HG03139 (cell line): Measurements from ENCODE around the gene PTX4.
A peak's percentile ranks its signal among the peaks of the same experiment; 100 is the strongest.
"Not testable (repeated sequence)": the region's sequence is repeated elsewhere in the genome, so short reads cannot be mapped to it uniquely, and the experiment has no call there.

Experiments
- ATAC-seq: cut with Tn5 transposase; IDR thresholded peaks from one replicate; pipeline ENCODE4 v1.9.1; 2021; ENCODE audit not compliant: unreplicated experiment

Gene PTX4

DNA sequence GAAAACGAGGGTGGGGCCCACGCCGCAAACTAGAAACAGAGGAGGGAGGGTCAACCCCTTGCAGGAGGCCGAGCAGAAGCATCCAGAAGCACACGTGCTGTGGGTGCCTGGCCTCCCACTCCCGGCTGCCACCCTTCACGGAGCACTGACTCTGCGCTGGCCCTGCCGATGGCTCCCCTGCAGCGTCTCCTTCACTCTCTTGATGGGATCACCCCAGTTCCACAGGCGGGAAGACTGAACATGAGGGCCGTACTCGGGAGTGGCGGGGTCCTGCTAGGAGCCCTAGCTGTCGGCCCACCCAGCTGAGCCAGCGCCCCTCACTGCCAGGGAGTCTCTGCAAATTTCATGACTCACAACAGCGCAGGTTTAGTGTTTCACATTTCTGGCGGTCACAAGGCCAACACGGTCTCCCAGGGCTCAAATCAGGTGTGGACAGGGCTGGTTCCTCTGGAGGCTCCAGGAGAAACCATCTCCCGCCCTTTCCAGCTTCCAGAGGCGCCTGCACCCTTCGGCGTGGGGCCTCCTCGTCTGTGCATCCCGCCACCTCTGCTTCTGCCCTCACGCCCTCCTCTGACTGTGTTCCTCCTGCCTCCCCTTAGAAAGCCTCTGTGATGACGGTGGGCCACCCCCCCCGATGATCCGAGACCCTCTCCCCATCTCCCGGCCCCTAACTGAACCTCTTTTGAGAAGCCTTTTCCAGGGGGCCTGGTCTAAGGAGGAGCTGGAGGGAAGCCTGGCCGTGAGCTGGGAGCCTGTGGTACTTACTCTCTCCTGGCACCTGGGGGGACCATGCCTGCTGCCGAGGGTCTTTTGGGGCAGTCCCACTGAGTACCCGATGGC is 2.0 kb downstream of the PTX4 start:
- no peak for ATAC-seq

- ATAC-seq = no peak
Observed at GRCh38 chr16:1485847-1486496, 2.8 kb downstream of the PTX4 start.

GRCh38 chr16:1481906-1482835 is 6.6 kb downstream of the PTX4 start:
- ATAC-seq = no peak

DNA sequence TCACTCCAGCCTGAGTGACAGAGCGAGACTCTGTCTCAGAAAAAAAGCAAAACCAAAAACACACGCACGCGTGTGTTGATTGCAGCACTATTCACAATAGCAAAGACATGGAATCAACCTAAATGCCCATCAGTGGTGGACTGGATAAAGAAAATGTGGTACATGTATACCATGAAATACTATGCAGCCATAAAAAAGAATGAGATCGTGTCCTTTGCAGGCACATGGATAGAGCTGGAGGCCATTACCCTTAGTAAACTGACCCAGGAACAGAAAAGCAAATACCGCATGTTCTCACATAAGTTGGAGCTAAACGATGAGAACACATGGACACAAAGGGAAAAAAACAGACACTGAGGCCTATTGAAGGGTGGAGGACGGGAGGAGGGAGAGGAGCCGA is 9.8 kb downstream of the PTX4 start:
- not testable (repeated sequence) for ATAC-seq

- ATAC-seq = no peak
Observed at GRCh38 chr16:1477033-1477432, 11.7 kb downstream of the PTX4 start.

DNA sequence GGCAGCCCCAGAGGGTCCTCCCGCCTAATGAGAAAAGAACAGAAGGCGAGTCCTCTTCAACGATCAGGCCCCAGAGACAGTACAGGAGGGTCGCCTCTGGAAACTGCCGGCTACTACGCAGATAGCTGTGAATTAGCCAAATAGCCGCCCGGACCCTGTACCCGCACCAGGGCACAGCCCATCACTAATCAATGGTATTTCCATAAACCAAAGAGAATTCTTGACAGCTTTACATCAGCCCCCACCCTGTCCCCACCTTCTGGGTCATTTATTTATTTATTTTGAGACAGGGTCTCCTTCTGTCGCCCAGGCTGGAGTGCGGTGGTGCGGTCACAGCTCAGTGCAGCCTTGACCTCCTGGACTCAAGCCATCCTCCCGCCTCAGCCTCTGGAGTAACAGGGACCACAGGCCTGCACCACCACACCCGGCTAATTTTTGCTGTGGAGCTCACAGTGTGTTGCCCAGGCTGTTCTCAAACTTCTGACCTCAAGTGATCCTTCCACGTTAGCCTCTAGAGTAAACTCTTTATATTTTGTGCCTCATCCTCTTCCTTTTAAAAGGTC is 13.1 kb downstream of the PTX4 start:
- no peak for ATAC-seq

- ATAC-seq = peak; percentile 65
Observed at GRCh38 chr16:1474796-1475551, 13.8 kb downstream of the PTX4 start, which contains the start of gene CLCN7. CLCN7 (minus strand) TSS chr16:1475028; CDS start chr16:1474974, 54 bp downstream.

GRCh38 chr16:1474082-1474795 is 14.5 kb downstream of the PTX4 start:
- ATAC-seq = peak; percentile 24

- no peak for ATAC-seq
Observed at GRCh38 chr16:1472974-1473373, 15.8 kb downstream of the PTX4 start.

DNA sequence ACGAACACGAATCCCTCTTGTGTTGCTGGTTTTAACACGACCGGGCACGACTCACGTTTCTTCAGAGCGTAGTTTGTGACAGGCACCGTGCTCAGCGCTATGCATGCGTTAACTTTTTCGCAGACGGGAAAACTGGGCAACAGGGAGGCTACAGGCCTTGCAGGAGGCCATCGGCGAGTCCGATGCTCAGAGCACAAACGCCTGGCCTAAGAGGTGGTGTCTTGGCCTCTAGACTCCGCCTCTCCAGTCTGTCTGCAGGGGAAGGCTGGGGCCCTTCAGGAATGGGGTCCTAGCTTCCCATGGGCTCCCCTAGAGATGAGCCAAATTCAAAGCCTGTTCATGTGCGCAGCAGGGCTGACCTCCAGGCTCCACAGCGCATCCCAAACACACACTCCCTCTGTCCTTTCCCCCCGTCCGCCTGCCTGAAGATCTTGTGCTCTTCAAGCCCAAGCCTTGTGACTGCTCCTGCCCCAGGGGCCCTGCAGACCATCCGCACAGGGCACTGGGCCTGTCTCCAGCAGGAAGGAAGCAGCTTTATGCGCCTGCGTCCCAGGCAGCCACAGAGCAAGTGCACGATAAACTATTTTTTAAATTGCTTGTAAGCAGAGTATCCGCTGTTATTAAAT is 17.1 kb downstream of the PTX4 start:
- no peak for ATAC-seq

DNA sequence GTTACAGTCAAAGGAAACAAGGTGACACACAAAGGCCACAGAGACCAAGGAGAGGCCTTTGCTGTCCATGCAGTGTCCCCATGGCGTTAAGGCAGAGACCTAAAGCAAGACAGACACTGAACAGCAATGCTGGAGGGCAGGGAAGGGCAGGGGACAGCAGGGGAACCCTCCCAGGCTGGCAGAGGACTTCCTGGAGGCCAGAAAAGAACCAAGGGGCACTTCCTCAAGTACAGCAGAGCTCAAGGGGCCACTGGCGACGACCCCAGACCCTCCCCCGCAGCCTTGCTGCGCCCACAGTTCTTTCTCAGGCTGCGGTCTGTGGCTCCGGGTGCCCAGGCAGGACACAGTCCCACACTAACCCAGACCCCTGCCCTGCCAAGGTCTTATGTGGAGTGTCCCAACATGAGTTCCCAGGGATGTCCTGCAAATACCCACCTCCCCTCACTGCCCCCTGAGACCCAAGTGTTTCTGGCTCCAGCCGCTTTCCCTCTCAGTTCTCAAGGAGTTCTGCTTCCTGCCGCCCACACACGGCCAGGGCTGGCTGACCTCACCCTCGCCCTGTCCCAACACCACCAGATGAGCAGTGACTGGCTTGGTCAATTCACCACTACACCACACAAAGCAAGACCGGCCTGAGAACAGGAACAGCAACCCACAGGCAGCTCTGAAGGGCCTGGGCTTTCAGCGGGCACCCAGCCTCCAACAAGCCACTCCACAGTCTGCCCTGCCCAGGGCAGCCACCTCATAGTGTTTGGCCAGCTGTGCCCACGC is 18.1 kb downstream of the PTX4 start:
- ATAC-seq = no peak

DNA sequence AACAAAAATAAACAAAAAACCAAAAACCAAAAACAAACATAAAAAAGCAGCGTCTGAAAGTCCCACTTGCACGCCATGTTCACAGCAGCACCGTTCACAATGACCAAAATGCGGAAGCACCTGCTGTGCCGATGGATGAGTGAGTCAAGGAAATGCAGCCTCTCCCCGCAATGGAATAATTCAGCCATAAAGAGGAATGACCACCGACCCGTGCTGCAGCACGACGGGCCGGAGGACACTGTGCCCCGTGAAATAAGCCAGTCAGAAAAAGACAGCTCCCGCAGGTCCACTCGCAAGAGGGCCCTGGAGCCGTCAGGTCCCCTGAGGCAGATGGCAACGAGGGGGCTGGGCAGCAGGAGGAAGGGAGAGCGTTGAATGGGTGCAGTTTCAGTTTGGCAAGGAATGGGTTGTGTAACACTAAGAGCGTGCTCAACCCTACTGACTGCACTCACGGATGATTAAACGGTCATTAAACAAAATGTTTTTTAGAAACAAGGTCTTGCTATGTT is 19.0 kb downstream of the PTX4 start:
- ATAC-seq = no peak

- not testable (repeated sequence) for ATAC-seq
Observed at GRCh38 chr16:1469141-1469540, 19.6 kb downstream of the PTX4 start.

- no peak for ATAC-seq
Observed at GRCh38 chr16:1468426-1468810, 20.3 kb downstream of the PTX4 start.

- no peak for ATAC-seq
Observed at GRCh38 chr16:1466968-1467521, 21.7 kb downstream of the PTX4 start.

DNA sequence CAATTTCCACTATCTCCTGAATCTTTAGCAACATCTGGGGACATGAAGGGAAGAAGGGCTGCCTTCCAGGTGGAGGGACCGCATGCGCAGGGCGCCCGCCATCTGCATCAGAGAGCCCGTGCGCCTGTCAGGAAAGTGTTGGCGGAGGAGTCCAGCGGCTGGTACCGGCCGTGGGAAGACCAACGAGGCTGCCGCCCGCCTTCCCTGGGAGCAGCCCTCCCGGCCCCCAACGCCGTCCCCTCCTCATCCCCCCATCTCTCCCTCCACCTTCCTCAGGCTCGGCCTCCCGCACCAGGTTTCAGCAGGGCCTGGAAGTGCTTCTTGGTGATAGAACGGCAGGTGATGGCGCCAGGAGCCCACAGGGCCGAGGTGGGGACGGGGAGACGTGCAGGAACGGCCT is 22.7 kb downstream of the PTX4 start:
- no peak for ATAC-seq

DNA sequence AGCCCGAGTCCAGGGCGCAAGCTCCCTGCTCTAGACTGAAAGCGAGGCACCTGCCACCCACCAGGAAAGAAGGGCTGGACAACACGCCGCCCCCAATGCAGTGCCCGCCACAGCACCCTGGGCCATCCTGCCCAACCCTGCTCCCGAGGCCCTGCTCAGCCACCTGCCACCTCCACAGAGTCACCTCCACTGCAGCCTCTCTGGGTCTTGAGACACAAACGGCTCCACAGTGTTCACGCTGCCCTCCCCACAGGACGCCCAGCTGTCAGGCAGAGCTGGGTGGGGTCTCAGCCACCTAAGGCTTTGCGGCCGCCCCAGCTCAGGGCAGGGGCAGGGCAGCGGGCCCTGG is 23.2 kb downstream of the PTX4 start:
- ATAC-seq = no peak
